GM18858 (cell line): ENCODE measurements around the gene FFAR2.

Source experiments
- ATAC-seq: cut with Tn5 transposase; IDR thresholded peaks from one replicate; pipeline ENCODE4 v1.9.1; 2021; ENCODE audit not compliant: unreplicated experiment

FFAR2 gene

GRCh38 chr19:35484252-35485036 is 36.4 kb downstream of the FFAR2 start:
- ATAC-seq: no peak

DNA sequence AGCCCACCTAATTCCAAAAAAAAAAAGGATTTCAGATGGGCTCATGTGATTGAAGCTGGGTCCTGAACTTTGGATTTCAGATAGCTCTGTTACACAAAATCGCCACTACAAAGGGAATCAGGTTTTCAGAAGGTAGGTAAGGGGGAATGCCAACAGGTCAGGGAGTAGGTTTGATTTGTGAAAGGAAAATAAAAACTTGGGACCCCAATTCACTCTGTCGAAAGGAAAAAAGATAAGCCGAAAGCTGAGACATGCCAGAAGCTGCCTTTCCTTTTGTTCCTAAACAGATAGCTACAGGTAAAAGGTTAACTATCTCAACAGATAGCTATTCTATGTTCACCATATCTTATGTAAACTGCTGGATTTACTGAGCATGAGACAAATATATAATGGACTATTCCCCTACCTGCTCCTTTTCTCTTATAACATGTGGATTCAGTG is 38.2 kb downstream of the FFAR2 start:
- no peak for ATAC-seq

- no peak for ATAC-seq
Observed at GRCh38 chr19:35487656-35488182, 39.7 kb downstream of the FFAR2 start.

DNA sequence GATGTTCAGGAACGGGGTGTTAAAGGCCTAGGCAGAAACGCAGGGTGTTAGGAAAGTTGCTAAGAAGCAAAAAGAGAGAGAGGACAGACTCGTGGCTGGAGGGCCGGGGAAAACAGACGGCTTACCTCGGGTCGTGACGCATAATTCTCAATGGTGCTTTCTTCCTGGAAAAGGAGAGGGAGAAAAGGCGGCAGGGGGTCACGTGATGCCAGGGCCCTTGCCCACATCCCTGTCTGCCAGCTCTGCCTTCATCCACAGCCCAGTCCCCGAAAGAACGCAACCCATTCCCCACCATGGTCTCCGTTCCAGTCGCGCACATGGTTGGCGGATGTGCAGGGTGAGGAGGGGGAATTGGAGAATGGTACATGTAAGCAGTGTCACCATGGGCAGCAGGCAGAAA is 40.6 kb downstream of the FFAR2 start:
- no peak for ATAC-seq

GRCh38 chr19:35490364-35490763 is 42.3 kb downstream of the FFAR2 start, which contains the start of gene KRTDAP:
Gene KRTDAP, minus strand, starts transcription at chr19:35490464. Its CDS starts 22 bp downstream, at chr19:35490442.
- no peak for ATAC-seq

DNA sequence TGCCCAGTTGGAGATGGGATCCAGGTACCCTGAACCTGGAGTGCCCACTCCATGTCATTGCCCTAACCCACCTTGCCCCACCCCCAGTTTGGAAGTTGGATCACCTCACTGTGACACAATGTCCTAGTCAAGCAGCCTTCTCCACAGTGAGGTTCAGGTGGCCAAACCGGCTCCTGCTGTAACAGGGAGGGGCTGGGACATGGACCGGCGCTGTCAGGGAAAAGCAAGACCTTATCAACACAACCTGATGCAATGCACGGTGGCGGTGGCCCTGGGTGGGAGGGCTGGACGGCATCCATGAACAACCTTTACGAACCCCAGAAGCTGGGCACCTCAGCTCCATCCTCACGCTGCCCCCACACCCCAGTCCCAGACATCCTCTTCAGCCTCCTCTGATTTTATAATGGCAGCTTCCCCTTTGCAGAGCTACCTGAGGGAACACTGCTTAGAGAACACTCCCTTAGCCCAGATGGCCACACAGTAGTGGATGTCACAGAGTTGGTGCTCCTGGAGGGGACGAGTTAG is 43.8 kb downstream of the FFAR2 start:
- no peak for ATAC-seq

GRCh38 chr19:35493971-35494370 is 45.9 kb downstream of the FFAR2 start:
- no peak for ATAC-seq

DNA sequence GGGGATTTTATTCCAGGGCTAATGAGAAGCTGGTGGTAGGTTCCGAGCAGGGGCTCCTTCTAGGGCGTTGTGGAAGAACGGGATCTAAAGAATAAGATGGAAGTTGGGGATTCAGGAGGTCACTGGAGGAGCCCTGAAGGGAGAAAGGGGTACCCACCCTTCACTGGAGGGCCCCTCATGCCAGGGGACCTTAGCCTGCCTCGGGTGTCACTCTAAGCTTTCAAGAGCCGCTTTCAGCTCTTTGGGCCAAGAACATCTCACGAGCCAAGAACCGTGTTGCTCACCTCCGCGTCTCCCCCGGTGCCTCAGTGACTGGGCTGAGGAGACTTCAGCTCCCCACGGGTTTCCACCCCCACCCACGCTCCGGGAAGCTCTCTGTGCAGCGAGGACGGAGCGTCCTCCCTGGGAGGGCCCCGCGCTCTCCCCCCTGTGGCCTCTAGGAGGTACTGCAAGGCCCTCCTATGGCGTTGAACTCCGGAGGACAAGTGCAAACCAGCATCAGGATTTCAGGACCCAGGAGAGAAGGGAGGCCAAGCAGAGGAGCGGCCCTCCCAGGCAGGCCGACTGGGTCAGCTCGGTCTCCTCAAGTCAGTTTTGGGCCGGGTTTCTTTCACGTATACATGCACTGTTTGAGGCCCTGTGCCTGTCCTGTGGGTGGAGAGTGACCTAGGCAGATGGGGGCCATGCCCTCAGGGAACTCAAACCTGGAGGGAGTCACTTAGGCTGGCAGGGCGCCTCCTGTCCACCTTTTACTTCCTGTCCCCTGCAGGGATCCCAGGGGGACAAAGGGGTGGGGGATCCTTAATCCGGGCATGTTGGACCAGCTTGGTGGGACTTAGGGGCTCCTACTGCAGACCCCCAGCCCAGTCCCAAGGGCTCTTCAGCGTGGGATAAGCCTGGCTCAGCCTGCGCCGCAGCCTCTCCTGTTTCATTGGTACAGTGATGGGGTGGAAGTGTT is 47.3 kb downstream of the FFAR2 start:
- ATAC-seq: no peak

- ATAC-seq: no peak
Observed at GRCh38 chr19:35497406-35497805, 49.3 kb downstream of the FFAR2 start.

DNA sequence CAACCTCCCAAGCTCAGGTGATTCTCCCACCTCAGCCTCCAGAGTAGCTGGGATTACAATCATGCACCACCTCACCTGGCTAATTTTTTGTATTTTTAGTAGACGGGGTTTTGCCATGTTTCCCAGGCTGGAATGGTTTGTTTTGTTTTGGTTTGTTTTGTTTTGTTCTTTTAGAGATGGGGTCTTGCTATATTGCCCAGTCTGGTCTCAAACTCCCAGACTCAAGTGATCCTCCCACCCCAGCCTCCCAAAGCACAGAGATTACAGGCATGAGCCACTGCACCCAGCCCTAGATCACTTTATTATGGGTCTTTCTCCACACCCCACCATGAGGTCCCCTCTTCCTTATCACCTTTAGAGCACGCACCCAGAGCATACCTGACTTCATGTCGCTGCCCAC is 50.2 kb downstream of the FFAR2 start:
- ATAC-seq: no peak

GRCh38 chr19:35498984-35499527 is 51.0 kb downstream of the FFAR2 start:
- ATAC-seq: no peak

DNA sequence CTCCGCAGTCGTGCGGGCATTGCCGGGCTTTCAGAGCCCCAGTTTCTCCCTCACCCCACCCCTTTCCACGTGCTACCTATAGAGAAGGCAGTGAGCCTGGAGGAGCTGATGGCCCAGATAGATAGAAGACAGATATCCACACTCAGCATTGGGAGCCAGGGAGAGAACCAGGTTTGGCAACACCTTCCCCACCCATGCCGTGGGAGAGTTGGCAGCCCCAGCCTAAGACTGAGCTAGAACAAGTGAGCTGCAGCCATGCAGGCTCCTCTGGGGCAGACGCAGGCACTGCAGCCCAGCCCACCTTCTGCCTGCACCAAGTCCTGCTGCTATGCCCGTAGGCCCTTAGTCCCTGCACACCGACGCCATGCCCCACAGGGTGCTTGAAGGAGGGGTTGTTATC is 52.6 kb downstream of the FFAR2 start:
- ATAC-seq: no peak
